Natural killer cell (primary cell): ENCODE measurements around the gene CNKSR2. TPM values are rescaled to one million over a fixed set of nuclear protein-coding genes. Genes with fewer than 3 reads are reported as not detected.

Experiments
- ATAC-seq, 3 donors: fragments of 150-1000 bp in 2 of 3; fragments of 200-7000 bp in 1 of 3; cut with Tn5 transposase; 1 replicate in 1 of 3; 2 replicates in 2 of 3; pipeline ENCODE4 v1.10.0; 2021; ENCODE audit warnings: mild to moderate bottlenecking in 2 of 3, moderate library complexity in 2 of 3
- DNase-seq, 2 donors: peaks; one replicate each; pipeline versions ENCODE4 v3.0.0 to v3.0.0-alpha.2; 2013 to 2021; ENCODE audit warnings: mixed read lengths in 1 of 2
- H3K27ac ChIP-seq: one replicate; pipeline ENCODE4 v1.5.1; 2013; ENCODE audit warnings: mild to moderate bottlenecking, low read length
- H3K27me3 ChIP-seq: one replicate; pipeline ENCODE4 v1.6.1; 2013; ENCODE audit warnings: low read length; ENCODE audit not compliant: control insufficient read depth, insufficient read depth
- H3K36me3 ChIP-seq: one replicate; pipeline ENCODE4 v1.6.1; 2013; ENCODE audit warnings: low read length; ENCODE audit not compliant: control insufficient read depth, insufficient read depth
- H3K4me1 ChIP-seq: one replicate; pipeline ENCODE4 v1.6.1; 2013; ENCODE audit warnings: low read length; ENCODE audit not compliant: control insufficient read depth, insufficient read depth
- H3K4me3 ChIP-seq: one replicate; pipeline ENCODE4 v1.5.1; 2013; ENCODE audit warnings: low read length
- H3K9me3 ChIP-seq: one replicate; pipeline ENCODE4 v1.6.1; 2013; ENCODE audit warnings: low read length; ENCODE audit not compliant: control insufficient read depth, insufficient read depth
- H3K27ac Mint-ChIP-seq, 2 donors: one replicate each; pipeline ENCODE4 v1.8.0; 2022; ENCODE audit warnings: mild to moderate bottlenecking in 2 of 2, mixed read lengths in 2 of 2, moderate library complexity in 1 of 2
- H3K27me3 Mint-ChIP-seq, 2 donors: one replicate each; pipeline ENCODE4 v1.8.0; 2022; ENCODE audit warnings: low read depth in 2 of 2, mixed read lengths in 2 of 2
- H3K36me3 Mint-ChIP-seq: one replicate; pipeline ENCODE4 v1.8.0; 2022; ENCODE audit warnings: mixed read lengths
- H3K4me1 Mint-ChIP-seq, 2 donors: one replicate each; pipeline ENCODE4 v1.8.0; 2022; ENCODE audit warnings: mixed read lengths in 2 of 2
- H3K4me3 Mint-ChIP-seq: one replicate; pipeline ENCODE4 v1.8.0; 2022; ENCODE audit warnings: mild to moderate bottlenecking, moderate library complexity, mixed read lengths
- H3K9me3 Mint-ChIP-seq, 2 donors: one replicate each; pipeline ENCODE4 v1.8.0; 2022; ENCODE audit warnings: mixed read lengths in 2 of 2
- CTCF ChIP-seq: fragments of 200-600 bp; IDR thresholded peaks from one replicate; pipeline ENCODE4 v1.8.0; 2022; ENCODE audit warnings: antibody characterized with exemption
- WGBS: methylation state at CpG from one replicate; pipeline ENCODE4 v1.1.7; 2013; ENCODE audit warnings: missing lambda C conversion rate; ENCODE audit not compliant: insufficient coverage; 5-methylcytosine and 5-hydroxymethylcytosine counted together
- intact Hi-C: fragments of 100-400 bp; cut with micrococcal nuclease; formaldehyde crosslinking; loops from one replicate; pipeline ENCODE4 v1.14.2; 2022
- total RNA-seq, 4 donors: library from RNA; stranded (reverse); fragments of 120-200 nt in 1 of 4; gene quantifications; one replicate each; pipeline versions ENCODE4 v1.2.3 to v1.2.4, GENCODE V29; 2013 to 2022

CNKSR2 gene
- total RNA-seq, 3 donors from 2014 or later (not counting 1 experiment from before 2014, with no cell fraction given), result 1.8 to 2.2 (median 1.8) TPM

- H3K4me1 ChIP-seq, result peaks cover 5% of the 10 kb centered on the region
- no peaks in the 10 kb centered on the region for H3K36me3 ChIP-seq
- no peak overlapping the region for H3K27ac ChIP-seq
- Mint-ChIP-seq H3K4me1 (no peaks in the 10 kb centered on the region), H3K4me3 (peak overlapping the region; percentile 80), H3K27ac (peak overlapping the region in 1 of 2 donors; percentile 74), H3K27me3 (peaks cover 5 to 9% of the 10 kb centered on the region in 2 donors), H3K9me3 (no peaks in the 10 kb centered on the region), H3K36me3 (no peaks in the 10 kb centered on the region)
- ATAC-seq, result peak in 1 of 3 donors; percentile 3
- TF ChIP-seq CTCF, result no peak
- intact Hi-C loops, result no loop called here
- 3% methylated on average over 33 of the region's 46 CpGs for whole genome bisulfite sequencing
- peak in 1 of 2 donors; percentile 15 for DNase-seq
- H3K4me3 ChIP-seq, result peak overlapping the region; percentile 54
- H3K9me3 ChIP-seq, result no peaks in the 10 kb centered on the region
- no peaks in the 10 kb centered on the region for H3K27me3 ChIP-seq
Observed at GRCh38 chrX:21374994-21375707, 933 bp downstream of the CNKSR2 start.

GRCh38 chrX:21375708-21376009, 1.4 kb downstream of the CNKSR2 start:
- ATAC-seq (no peak), DNase-seq (peak in 1 of 2 donors; percentile 29)
- intact Hi-C loops, result no loop called here
- no peaks in the 10 kb centered on the region for H3K27me3 ChIP-seq
- peaks cover 5 to 9% of the 10 kb centered on the region in 2 donors for H3K27me3 Mint-ChIP-seq
- H3K9me3 Mint-ChIP-seq, result no peaks in the 10 kb centered on the region
- 28% methylated on average over 2 of the region's 5 CpGs for whole genome bisulfite sequencing
- no peak overlapping the region for H3K27ac ChIP-seq
- no peaks in the 10 kb centered on the region for H3K4me1 Mint-ChIP-seq
- peak overlapping the region; percentile 54 for H3K4me3 ChIP-seq
- H3K27ac Mint-ChIP-seq, result peak overlapping the region in 1 of 2 donors; percentile 74
- H3K36me3 Mint-ChIP-seq, result no peaks in the 10 kb centered on the region
- H3K4me3 Mint-ChIP-seq, result peak overlapping the region; percentile 72
- H3K36me3 ChIP-seq, result no peaks in the 10 kb centered on the region
- no peak for TF ChIP-seq CTCF
- H3K4me1 ChIP-seq, result peaks cover 5% of the 10 kb centered on the region
- H3K9me3 ChIP-seq, result no peaks in the 10 kb centered on the region

- DNase-seq, result no peak
- Histone ChIP-seq H3K36me3 (no peaks in the 10 kb centered on the region), H3K9me3 (no peaks in the 10 kb centered on the region), H3K27me3 (no peaks in the 10 kb centered on the region), H3K4me1 (peaks cover 5% of the 10 kb centered on the region), H3K4me3 (no peak overlapping the region), H3K27ac (no peak overlapping the region)
- Mint-ChIP-seq H3K9me3 (no peaks in the 10 kb centered on the region), H3K36me3 (no peaks in the 10 kb centered on the region), H3K4me3 (peak overlapping the region; percentile 79), H3K27me3 (peaks cover 5 to 9% of the 10 kb centered on the region in 2 donors), H3K4me1 (no peaks in the 10 kb centered on the region), H3K27ac (no peak overlapping the region)
- ATAC-seq, result no peak
- TF ChIP-seq CTCF, result no peak
- 100% methylated on average over 1 of the region's 2 CpGs for WGBS
- intact Hi-C loops, result no loop called here
Observed at GRCh38 chrX:21376636-21377035, 2.4 kb downstream of the CNKSR2 start.

- ATAC-seq (no peak), DNase-seq (no peak)
- WGBS, result no CpG with 5 or more reads among the region's 1 CpG
- Histone ChIP-seq H3K4me3 (no peak overlapping the region), H3K9me3 (no peaks in the 10 kb centered on the region), H3K27ac (no peak overlapping the region), H3K36me3 (no peaks in the 10 kb centered on the region), H3K27me3 (no peaks in the 10 kb centered on the region), H3K4me1 (no peaks in the 10 kb centered on the region)
- H3K27ac Mint-ChIP-seq, result no peak overlapping the region
- intact Hi-C loops, result no loop called here
- no peaks in the 10 kb centered on the region for H3K9me3 Mint-ChIP-seq
- no peak for TF ChIP-seq CTCF
- H3K4me1 Mint-ChIP-seq, result no peaks in the 10 kb centered on the region
- H3K4me3 Mint-ChIP-seq, result no peak overlapping the region
- no peaks in the 10 kb centered on the region for H3K36me3 Mint-ChIP-seq
- H3K27me3 Mint-ChIP-seq, result peaks cover 5 to 9% of the 10 kb centered on the region in 2 donors
Observed at GRCh38 chrX:21379991-21380390, 5.8 kb downstream of the CNKSR2 start.
